Activated CD4-positive, CD25-positive, alpha-beta regulatory T cell treated with anti-CD3 and anti-CD28 coated beads, Interleukin-2, amount 50 U/mL, for 16 hours (primary cell): ENCODE results near the gene PANX2.
"Not testable (repeated sequence)": the region's sequence is repeated elsewhere in the genome, so short reads cannot be mapped to it uniquely, and the experiment has no call there.

ENCODE experiments used
- DNase-seq: peaks from one replicate; pipeline ENCODE4 v3.0.0-alpha.2; 2020; ENCODE audit warnings: low read depth, low spot score

Gene PANX2

DNA sequence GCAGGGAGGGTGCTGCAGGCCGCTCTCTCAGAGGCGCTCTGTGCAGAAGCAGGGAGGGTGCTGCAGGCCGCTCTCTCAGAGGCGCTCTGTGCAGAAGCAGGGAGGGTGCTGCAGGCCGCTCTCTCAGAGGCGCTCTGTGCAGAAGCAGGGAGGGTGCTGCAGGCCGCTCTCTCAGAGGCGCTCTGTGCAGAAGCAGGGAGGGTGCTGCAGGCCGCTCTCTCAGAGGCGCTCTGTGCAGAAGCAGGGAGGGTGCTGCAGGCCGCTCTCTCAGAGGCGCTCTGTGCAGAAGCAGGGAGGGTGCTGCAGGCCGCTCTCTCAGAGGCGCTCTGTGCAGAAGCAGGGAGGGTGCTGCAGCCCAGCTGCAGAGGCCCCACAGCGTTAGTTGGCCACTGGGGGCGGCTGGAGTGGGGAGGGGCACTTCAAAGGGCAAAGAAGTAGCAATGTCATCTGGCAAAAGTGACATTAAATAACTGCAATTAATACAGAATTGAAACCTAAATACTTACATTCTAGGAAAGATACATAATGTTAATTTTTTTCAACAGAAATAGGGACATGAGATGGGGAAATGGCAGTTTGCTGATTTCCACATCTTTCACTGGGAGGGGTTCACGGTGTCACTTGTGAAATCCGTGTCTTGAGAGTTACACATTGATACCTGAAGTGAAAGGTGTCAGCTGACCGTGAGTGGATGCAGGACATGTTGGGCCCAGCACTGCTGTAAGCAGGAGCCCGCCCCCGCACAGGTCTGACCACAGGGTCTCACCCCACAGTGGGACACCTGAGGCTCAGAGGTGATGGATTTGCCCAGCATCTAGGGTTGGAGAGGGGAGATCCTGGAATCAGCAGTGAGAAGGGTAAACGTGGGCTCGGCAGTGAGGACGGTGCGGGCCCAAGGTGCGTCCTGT lies 23.0 kb upstream of the PANX2 start:
- not testable (repeated sequence) for DNase-seq

DNA sequence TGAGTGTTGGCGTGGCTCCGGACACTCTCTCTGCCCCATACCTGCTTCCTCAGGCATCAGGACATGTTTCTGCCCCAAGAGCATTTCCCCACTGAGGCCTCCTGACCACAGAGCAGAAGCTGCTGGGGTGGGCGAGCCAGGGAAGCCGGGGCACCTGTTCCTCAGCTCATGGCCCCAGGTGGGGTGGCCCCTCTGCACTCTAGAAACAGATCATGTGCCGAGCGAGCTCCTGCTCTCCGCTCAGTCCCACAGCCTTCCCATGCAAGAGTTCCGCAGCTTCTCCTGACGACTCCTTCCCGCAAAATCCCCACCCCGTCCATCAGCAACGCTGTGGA lies 22.4 kb upstream of the PANX2 start:
- DNase-seq: no peak

DNA sequence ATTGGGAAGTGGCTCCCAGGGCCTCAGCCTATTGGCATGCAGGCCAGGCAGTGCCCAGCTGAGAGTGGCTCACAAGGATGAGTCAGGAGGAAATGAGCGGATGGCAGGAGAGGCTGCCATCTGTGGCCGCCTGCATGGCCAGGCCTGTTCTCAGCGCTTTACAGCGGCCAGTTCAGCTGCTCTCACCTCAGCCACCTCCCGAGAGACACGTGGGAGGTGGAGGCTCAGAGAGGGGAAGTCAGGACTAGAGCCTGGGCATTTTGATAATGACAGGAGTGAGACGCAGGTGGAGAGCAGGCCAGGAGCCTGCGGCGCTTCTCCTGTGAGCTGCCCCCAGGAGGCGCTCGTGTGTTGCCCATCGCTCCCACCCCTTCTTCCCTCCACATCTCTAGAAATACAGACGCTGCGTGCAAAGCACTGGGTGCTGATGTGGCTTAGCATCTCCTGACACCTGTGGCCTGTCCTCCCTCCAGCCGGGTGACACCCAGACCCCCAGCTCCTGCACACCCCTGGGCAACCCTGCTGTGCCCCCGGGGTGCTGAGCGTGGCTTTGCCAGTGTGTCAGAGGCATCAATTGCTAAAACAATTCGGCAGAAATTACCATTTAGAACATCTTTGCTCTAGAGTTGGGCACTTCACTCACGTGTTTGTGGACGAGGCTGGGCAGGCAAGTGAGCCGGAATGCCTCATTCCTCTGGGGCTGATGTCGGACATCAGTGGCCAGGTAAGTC lies 21.4 kb upstream of the PANX2 start:
- peak; percentile 15 for DNase-seq

DNA sequence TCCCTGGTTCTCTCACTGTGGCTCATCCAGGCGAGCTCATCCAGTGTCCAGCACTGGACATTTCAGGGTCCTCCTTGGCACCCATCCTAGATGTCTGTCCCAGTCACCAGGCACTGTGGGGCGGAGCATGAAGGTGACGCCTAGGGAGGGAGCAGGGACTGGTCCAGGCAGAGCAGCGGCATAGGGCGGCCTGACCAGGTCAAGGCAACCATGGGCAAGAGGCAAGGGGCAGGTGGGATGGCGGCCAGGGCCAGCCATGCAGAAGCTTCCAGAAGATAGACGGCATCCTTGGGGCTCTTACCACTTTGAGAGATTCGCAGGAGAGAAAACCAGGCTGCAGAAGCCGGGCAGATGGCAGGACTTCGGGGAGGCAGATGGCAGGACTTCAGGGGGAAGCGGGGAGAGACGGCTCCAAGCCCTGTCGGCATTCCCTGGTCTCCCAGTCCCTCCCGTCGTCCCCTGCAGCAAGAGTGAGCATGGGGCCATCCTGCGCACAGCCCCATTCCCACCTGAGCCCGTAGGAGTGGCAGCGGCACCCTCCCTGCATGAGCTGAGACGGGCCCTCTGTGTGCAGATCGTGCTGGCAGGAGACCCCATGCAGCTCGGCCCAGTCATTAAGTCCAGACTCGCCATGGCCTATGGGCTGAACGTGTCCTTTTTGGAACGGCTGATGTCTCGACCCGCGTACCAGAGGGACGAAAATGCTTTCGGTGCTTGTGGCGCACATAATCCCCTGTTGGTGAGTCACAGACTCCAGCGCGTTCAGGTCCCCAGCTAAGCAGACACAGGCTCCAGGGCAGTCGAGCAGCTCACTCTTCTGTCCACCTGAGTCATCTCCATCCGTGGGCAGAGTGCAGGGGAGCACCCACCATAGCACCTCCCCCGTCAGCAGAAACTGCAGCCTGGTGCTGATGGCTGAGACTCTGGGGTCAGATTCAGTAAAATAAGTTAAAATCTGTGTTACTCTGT lies 20.1 kb upstream of the PANX2 start:
- DNase-seq: no peak

DNA sequence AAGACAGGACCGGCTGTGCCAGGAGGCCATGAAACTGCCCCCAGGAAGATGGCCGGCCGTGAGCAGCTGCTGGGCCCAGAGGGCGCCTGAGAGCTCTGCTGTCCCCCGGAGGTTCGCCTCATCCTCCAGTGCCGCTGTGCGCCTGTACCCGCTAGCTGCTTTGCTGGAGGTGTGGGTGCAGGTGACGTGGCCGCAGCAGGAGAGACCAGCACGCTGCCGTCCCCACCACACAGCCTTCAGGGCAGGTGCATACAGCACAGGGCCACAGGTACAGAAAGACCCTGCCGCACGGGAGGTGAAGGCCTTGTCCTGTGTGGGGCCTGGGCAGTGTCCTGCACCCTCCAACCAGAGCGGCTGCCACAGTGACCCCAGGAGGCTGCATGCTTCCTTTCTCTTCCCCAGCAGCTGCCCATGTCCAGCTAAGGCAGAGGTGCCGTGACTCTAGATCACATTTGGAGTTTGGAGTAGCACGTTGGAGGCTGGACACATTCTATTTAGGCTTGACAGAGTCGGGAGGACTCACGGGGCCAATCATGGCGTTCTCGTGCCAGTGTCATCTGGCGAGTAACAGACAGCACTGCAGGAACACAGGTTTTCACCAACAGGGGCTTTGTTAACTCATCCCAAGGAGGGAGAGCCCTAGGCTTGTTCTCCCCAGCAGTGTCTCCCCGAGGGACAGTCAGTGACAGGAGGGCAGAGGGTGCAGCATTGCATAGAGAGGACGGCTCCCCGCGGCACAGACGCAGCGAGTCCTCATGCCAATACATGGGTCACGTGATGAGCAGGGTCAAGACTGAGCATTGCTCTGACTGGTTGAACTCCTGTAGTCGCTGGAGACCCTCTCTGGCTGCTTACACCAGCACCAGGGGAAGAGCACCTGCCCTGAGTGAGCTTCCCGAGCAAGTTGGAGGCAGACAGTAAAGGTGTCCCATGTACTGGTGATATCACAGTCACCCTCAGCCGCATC lies 18.7 kb upstream of the PANX2 start:
- DNase-seq: no peak

DNA sequence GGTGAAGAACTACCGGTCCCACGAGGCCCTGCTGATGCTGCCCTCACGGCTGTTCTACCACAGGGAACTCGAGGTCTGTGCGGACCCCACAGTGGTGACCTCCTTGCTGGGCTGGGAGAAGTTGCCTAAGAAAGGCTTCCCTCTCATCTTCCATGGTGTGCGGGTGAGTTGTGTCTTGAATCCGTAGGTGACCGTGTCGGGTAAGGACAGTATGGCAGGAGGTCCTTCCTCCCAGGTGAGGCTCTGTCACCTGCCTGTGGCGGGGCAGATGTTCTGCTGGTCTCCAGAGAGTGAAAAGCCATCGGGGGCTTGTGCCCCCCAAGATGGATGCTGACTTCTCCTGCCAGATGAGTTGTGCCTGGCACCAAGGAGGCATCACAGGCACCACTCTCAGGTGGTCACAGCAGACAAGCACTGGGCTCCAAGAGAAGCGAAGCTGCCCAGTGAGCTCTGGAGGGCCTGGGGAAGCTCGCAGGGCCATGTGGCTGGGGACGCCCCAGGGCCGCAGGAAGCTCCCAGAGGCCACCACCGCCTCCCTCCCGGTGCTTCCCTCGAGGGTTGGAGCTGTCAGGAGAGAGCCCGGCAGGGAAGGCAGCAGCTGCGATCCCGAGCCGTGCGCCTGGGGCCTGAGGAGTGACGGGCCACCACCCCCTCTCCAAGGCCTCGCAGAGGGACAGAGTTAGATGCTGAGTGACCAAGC lies 17.3 kb upstream of the PANX2 start:
- no peak for DNase-seq

DNA sequence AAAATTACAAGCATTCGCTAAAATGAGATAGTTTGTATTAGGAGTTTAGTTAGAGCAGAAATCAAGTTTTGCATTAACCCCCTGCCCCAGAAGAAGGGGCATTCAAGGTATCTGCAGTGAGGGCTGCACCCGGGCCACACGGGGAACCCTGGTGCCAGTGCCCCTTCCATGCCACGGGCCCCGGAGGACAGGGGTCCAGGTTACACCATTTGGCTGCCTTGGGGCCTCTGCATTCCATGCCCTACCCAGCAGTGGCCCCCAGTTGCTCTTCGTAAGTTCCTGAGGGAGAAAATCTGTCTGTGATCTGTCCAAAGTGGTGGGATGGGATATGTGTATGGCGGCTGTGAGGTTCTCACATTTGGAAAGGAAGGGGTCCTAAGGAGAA lies 16.8 kb upstream of the PANX2 start:
- no peak for DNase-seq

DNA sequence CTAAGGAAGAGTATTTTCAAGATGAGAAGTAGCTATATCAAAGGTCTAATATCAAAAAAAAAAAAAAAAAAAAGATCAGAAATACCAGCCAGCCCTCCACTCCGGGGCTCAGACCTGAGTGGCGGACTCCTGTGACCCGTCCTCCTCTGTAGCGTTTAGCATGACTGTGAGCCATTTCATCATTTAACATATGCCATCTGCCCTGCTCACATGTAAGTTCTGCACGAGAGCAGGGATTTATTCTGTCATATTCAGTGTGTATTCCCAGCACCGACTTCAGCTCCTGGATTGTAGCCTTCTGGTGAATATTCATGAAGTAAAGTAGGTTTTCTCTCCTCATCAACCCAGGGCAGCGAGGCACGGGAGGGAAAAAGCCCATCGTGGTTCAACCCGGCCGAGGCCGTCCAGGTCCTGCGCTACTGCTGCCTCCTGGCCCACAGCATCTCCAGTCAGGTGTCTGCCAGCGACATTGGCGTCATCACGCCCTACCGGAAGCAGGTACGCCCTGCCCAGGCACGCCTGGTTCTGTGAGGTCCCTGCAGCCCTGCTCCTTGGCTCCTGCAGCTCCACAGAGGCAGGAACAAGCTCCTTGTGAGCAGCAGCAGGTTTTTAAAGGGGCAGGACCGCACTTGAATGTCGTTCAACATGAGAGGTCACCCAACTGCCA lies 12.7 kb upstream of the PANX2 start:
- no peak for DNase-seq

DNA sequence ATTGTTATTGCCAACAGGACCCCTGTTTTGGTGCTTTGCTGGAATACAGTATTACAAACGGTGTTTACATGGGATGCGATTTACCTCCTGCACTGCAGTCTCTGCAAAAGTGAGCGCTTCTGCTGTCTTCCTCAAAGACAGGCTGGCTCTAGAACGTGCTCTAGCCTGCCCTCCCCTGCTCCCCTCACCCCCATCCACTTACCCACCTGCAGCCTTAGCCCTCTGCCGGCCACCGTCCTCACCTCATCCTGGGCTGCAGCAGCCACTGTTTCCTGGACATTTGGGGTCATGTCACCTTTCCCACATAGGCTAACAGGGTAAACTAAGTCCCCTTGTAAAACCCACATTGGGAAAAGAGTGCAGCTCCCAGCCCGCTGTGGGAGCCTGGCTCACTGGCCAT lies 9.6 kb upstream of the PANX2 start:
- no peak for DNase-seq

DNA sequence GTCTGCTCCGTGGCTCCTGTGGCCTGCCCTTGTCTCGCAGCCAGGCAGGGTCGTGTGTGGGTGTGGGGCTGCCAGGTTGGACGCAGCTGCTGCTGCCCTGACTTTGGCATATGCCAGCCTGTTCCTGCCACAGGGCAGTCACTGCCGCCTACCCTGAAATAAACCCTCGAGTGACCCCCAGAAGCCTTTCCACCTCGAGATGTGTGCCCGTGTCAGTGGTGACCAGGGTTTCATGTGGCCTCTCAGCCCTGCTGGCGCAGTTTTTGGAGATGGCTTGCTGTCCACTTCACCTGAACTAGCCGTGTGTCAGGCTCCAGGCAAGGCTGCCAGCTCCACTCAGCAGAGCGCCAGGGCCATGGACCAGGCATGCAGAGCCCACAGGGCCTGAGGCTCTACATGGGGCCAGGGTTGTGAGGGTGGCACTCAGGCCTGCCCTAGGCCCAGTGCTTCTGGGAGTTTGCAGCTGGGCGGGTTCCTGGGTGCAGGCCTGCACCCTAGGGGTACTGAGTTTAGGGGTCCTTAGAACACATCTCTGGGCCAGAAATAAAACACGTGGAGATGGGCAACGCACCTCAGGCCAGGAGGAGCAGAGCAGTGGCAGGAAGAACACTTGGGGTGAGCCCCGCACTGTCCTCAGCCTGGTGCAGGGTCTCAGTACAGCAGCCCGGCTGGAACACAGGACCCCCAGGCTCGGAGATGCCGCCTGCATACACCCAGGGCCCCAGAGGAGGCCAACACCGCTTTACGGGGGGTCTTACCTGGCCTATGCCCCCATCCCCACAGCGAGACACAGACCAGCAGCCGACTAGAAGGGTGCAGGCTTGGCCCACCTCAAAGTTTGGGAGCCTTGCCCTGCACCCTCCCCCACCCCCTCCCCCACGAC lies 8.8 kb upstream of the PANX2 start:
- DNase-seq: no peak

DNA sequence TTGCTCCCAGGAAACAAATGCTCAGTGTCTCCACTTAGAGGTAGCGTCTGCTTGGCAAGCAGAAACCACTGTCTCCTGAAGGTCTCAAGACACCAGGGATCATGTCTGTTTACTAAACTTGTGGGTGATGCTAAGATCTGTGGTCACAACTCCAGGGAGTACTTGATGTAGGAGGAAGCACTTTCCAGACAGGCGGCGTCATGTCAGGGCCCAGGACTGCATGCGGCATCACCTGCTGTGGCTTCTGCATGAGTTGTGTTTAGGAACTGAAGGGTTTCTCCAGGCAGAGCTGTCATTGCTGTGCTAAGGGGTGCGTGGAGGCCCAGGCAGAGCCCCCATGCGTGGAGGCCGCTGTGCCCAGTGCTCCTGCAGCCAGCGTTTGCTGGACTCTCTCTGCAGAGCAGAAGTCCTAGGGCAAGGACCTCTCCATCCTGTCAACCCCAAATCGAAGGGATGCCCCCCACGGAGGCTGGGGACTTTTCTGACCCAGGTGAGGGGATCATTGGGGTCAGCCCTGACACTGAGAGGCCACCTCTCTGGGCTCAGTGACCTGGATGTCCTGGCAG lies 8.1 kb upstream of the PANX2 start:
- no peak for DNase-seq

DNA sequence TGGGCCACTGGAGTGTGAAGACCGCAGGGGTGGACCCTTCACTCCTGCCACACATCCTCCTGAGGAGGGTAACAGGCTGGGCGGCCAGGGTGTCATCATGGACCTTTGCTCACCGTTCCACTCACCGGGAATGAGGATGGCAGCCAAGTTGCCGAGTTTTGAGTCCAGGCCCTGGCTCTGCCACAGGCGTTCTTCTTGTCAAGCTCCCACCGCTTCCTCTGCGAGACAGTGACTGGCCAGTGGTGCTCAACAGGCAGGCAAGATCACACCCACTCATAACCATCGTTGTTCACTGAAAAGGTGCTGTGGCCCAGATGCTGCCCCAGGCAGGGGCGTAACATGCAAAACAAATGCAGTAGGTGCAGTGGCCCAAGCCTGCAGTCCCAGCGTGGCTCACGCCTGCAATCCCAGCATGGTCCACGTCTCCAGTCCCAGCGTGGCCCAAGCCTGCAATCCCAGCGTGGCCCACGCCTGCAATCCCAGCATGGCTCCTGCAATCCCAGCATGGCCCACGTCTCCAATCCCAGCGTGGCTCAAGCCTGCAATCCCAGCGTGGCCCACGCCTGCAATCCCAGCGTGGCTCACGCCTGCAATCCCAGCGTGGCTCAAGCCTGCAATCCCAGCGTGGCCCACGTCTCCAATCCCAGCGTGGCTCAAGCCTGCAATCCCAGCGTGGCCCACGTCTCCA lies 5.0 kb upstream of the PANX2 start:
- no peak for DNase-seq

DNA sequence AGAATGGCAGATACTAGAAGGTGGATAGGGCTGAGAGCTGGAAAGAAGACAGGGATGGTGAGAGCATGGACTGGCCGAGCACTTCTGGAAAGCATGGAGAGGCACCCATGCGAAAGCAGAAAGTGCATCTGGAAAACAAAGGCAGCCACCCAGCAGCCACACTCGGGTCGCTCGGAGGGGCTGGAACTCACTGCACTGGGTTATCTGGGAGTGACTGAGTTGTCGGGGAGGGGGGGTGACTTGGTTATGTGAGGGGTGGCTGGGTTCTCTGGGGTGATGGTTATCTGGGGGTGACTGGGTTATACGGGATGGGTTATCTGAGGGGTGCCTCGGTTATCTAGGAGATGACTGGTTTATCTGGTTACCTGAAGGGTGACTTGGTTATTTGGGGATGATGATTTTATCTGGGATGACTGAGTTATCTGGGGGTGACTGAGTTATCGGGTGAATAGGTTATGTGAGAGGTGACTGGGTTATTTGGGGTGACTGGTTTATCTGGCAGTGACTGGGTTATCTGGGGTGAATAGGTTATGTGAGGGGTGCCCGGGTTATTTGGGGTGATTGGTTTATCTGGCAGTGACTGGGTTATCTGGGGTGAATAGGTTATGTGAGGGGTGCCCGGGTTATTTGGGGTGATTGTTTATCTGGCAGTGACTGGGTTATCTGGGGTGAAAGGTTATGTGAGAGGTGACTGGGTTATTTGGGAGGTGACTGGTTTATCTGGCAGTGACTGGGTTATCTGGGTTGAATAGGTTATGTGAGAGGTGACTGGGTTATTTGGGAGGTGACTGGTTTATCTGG lies 2.6 kb upstream of the PANX2 start:
- DNase-seq: no peak

DNA sequence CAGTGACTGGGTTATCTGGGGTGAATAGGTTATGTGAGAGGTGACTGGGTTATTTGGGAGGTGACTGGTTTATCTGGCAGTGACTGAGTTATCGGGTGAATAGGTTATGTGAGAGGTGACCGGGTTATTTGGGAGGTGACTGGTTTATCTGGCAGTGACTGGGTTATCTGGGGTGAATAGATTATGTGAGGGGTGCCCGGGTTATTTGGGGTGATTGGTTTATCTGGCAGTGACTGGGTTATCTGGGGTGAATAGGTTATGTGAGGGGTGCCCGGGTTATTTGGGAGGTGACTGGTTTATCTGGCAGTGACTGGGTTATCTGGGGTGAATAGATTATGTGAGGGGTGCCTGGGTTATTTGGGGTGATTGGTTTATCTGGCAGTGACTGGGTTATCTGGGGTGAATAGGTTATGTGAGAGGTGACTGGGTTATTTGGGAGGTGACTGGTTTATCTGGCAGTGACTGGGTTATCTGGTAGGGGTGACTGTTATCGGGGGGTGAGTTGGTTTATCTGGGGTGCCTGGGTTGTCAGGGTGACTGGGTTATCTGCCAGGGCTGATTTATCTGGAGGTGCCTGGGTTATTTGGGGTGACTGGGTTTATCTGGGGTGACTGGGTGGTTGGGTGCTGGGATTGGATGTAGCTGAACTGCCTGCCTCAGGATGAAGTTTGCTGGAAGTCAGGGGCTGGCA lies 1.9 kb upstream of the PANX2 start:
- DNase-seq: not testable (repeated sequence)

DNA sequence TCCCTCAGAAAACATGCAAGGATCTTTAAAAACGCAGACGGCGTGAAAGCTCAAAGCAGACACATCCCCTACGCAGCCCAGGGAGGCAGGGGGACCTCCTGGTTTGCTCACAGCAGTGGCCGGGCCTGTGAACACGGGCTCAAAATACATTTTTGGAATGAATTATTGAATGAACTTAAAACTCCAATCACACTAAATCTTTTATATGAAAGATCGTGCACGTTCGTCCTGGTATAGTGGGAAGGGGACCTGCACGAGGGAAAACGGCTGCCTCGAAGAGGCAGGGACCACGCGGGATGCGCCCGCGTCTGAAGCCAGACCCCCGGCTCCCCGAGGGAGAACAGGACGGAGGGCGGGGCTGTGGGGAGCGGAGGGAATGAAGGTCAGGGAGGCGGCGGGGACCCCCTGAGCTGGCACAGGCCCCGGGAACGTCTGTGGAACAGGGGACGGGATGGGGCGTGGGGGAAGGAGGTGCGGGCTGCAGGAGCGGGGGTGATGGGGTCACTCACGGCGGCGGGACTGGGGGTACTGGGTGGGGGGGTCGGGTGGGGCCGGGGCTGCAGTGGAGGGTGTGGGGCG lies 1.3 kb upstream of the PANX2 start:
- DNase-seq: no peak

DNA sequence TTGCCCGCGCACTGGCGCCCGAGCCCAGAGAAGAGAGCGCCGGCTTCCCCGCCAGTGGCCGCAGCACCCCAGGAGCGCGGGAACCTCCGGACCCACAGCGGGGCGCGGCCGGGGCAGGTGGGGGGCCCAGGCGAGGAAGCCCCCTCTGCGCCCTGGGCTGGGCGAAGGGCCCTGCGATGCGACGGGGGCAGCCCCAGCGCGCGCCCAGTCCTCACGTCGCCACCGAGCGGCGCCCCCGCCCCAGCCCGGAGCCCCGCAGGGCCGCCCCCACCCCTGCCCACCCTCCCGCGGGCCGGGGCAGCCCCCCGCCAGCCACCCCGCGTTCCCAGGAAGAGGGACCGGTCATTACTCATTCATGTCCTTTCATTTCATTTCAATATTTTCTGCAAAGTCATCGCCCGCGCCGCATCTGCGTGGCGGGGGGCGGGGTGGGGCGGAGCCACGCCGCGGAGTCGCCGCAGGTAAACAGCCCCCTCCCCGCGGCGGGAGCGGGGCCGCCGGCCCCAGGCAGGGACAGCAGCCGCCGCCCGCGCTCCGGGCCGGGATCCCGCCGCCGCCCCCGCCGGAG lies 673 bp upstream of the PANX2 start:
- peak; percentile 24 for DNase-seq
